NT2/D1 (cell line): ENCODE data around the gene KLHDC2.
"Not testable (repeated sequence)": the region's sequence is repeated elsewhere in the genome, so short reads cannot be mapped to it uniquely, and the experiment has no call there.

Experiments
- DNase-seq: peaks from one replicate; pipeline ENCODE4 v3.0.0-alpha.2; 2011; ENCODE audit warnings: low read depth, low spot score
- H3K27me3 ChIP-seq: 2 replicates; pipeline ENCODE4 v1.6.0; 2011; ENCODE audit warnings: mild to moderate bottlenecking; ENCODE audit not compliant: insufficient read length, insufficient read depth
- H3K36me3 ChIP-seq: 2 replicates; pipeline ENCODE4 v1.6.1; 2011; ENCODE audit warnings: mild to moderate bottlenecking, low read length, mixed read lengths; ENCODE audit not compliant: insufficient read depth, insufficient read length
- H3K4me1 ChIP-seq: 2 replicates; pipeline ENCODE4 v1.5.1; 2011; ENCODE audit not compliant: insufficient read depth, insufficient read length
- H3K4me3 ChIP-seq: 2 replicates; pipeline ENCODE4 v1.5.1; 2011; ENCODE audit warnings: low read depth; ENCODE audit not compliant: insufficient read length
- H3K9ac ChIP-seq: 2 replicates; pipeline ENCODE4 v1.6.0; 2011; ENCODE audit warnings: low read depth; ENCODE audit not compliant: insufficient read length
- H3K9me3 ChIP-seq: 2 replicates; pipeline ENCODE4 v1.5.1; 2011; ENCODE audit warnings: mild to moderate bottlenecking, low read length; ENCODE audit not compliant: insufficient read depth
- SUZ12 ChIP-seq: IDR thresholded peaks from 2 replicates; pipeline ENCODE4 v1.6.1; 2011; ENCODE audit not compliant: insufficient read length, insufficient read depth; ENCODE audit errors: extremely low read depth
- YY1 ChIP-seq: IDR thresholded peaks from 2 replicates; pipeline ENCODE4 v1.6.1; 2011; ENCODE audit not compliant: insufficient read length, insufficient read depth
- ZNF274 ChIP-seq: IDR thresholded peaks from 2 replicates; pipeline ENCODE4 v1.6.1; 2011; ENCODE audit warnings: mild to moderate bottlenecking, low read depth, low read length

KLHDC2 gene

GRCh38 chr14:49745191-49745590, 22.8 kb upstream of the KLHDC2 start:
- Histone ChIP-seq H3K4me1 (no peaks in the 10 kb centered on the region), H3K9me3 (no peaks in the 10 kb centered on the region), H3K9ac (no peak overlapping the region), H3K36me3 (no peaks in the 10 kb centered on the region), H3K4me3 (no peak overlapping the region), H3K27me3 (no peaks in the 10 kb centered on the region)
- no peak for TF ChIP-seq SUZ12
- TF ChIP-seq YY1: no peak
- no peak for TF ChIP-seq ZNF274
- no peak for DNase-seq

GRCh38 chr14:49746476-49746875, 21.5 kb upstream of the KLHDC2 start:
- not testable (repeated sequence) for DNase-seq, H3K4me1 ChIP-seq, H3K36me3 ChIP-seq, H3K9ac ChIP-seq, H3K27me3 ChIP-seq, H3K9me3 ChIP-seq, H3K4me3 ChIP-seq

DNA sequence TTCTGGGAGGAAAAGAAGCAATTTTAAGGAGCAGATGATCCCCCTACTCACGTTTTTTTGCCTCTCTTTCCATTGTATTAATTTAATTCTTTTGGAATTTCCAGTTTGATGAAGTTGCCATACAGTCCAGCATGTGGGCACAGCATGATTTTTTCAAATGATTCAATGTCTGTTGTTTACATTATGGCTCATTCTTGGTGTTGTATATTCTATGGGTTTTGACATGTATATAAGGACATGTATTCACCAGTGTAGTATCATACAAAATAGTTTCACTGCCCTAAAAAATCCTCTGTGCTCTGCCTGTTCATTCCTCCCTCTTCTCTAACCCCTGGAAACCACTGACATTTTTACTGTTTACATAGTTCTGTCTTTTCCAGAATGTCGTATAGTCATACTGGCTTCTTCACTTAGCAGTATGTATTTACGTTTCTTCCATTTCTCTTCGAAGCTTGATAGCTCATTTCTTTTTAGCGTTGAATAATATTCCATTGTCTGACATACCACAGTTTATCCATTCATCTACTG, 13.3 kb upstream of the KLHDC2 start:
- Histone ChIP-seq H3K27me3 (no peaks in the 10 kb centered on the region), H3K4me1 (no peaks in the 10 kb centered on the region), H3K9ac (no peak overlapping the region), H3K4me3 (no peak overlapping the region), H3K9me3 (no peaks in the 10 kb centered on the region), H3K36me3 (no peaks in the 10 kb centered on the region)
- DNase-seq: no peak
- TF ChIP-seq SUZ12: no peak
- TF ChIP-seq YY1: no peak
- no peak for TF ChIP-seq ZNF274

- TF ChIP-seq ZNF274: no peak
- no peak for TF ChIP-seq YY1
- no peak for TF ChIP-seq SUZ12
- no peaks in the 10 kb centered on the region for H3K36me3 ChIP-seq
- H3K4me3 ChIP-seq: no peak overlapping the region
- no peak for DNase-seq
- H3K4me1 ChIP-seq: no peaks in the 10 kb centered on the region
- H3K9ac ChIP-seq: no peak overlapping the region
- H3K27me3 ChIP-seq: no peaks in the 10 kb centered on the region
- H3K9me3 ChIP-seq: no peaks in the 10 kb centered on the region
Measured at GRCh38 chr14:49755378-49755777, 12.6 kb upstream of the KLHDC2 start.

DNA sequence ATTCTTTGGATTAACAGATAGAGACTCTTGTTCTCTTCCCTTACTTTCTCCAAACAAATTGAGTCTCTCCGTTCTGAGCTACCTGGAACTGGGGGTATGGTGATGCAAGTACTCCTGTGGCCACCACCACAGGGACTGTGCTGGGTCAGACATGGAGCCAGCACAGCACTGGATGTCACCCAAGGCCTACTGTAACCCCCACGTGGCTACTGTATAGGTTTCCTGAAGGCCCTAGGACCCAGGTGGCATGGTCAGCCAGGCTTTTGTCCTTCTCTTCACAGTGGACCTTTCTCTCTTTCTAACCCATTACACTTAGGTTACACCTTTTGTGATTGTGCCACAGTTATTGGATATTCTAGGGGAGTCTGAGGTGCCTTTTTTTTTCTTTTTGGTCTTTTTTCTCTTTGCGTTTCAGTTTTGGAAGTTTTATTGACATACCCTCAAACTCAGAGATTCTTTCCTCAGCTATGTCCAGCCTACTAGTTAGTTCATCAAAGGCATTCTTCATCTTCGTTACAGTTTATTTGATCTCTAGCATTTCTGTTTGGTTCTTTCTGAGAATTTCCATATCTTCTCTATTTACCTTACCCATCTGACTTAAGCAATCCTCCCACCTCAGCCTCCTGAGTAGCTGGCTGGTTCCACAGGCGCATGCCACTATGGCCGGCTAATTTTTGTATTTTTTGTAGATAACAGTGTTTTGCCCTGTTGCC, 6.0 kb upstream of the KLHDC2 start:
- no peak for TF ChIP-seq YY1
- Histone ChIP-seq H3K36me3 (no peaks in the 10 kb centered on the region), H3K4me3 (no peak overlapping the region), H3K9me3 (no peaks in the 10 kb centered on the region), H3K27me3 (no peaks in the 10 kb centered on the region), H3K4me1 (no peaks in the 10 kb centered on the region), H3K9ac (no peak overlapping the region)
- DNase-seq: no peak

- no peak overlapping the region for H3K4me3 ChIP-seq
- TF ChIP-seq ZNF274: no peak
- TF ChIP-seq SUZ12: no peak
- no peak for TF ChIP-seq YY1
- DNase-seq: no peak
- peaks cover 4% of the 10 kb centered on the region for H3K4me1 ChIP-seq
- no peaks in the 10 kb centered on the region for H3K27me3 ChIP-seq
- H3K9ac ChIP-seq: peak overlapping the region; percentile 58
- no peaks in the 10 kb centered on the region for H3K36me3 ChIP-seq
- H3K9me3 ChIP-seq: no peaks in the 10 kb centered on the region
Measured at GRCh38 chr14:49766839-49767238, 1.1 kb upstream of the KLHDC2 start.

GRCh38 chr14:49767270-49767570, 733 bp upstream of the KLHDC2 start:
- H3K27me3 ChIP-seq: no peaks in the 10 kb centered on the region
- peak overlapping the region; percentile 58 for H3K9ac ChIP-seq
- no peaks in the 10 kb centered on the region for H3K36me3 ChIP-seq
- no peak for DNase-seq
- TF ChIP-seq ZNF274 (no peak), YY1 (no peak), SUZ12 (no peak)
- peak overlapping the region; percentile 27 for H3K4me3 ChIP-seq
- H3K9me3 ChIP-seq: no peaks in the 10 kb centered on the region
- peaks cover 4% of the 10 kb centered on the region for H3K4me1 ChIP-seq
